Measurements from ENCODE around the gene EEF2K.

Gene EEF2K

GRCh38 chr16:22232277-22233036 lies 26.4 kb downstream of the EEF2K start:
- no peaks in the 10 kb centered on the region for H3K4me1 ChIP-seq (ENCODE audit: control insufficient read depth, low read length)
- no peak for TF ChIP-seq EZH2phosphoT487 (IDR thresholded peaks at IDR 0.05; ENCODE audit: borderline replicate concordance, low read length)
- TF ChIP-seq CTCF (IDR thresholded peaks at IDR 0.05; ENCODE audit: low read depth, low read length, poor library complexity, severe bottlenecking): no peak
- no peak overlapping the region for H3K4me3 ChIP-seq (ENCODE audit: low read length)
- no peaks in the 10 kb centered on the region for H3K27me3 ChIP-seq (ENCODE audit: control insufficient read depth, low read length)
- H3F3A ChIP-seq (ENCODE audit: control insufficient read depth, insufficient read depth): no peaks in the 10 kb centered on the region
- no peaks in the 10 kb centered on the region for H4K20me1 ChIP-seq (ENCODE audit: control insufficient read depth, insufficient read depth, low read depth, low read length)
- H3K36me3 ChIP-seq (ENCODE audit: control insufficient read depth, low read length): peaks cover 2% of the 10 kb centered on the region; the same call in 1 of the 2 replicates
- H3K9me3 ChIP-seq (ENCODE audit: control insufficient read depth, insufficient read depth, low read length): no peaks in the 10 kb centered on the region
- no peak overlapping the region for H3K4me2 ChIP-seq (ENCODE audit: low read length)
- H3K79me2 ChIP-seq (ENCODE audit: control insufficient read depth, low read length): no peaks in the 10 kb centered on the region
- no peak overlapping the region for H3K27ac ChIP-seq (ENCODE audit: low read depth, low read length)
- no peaks in the 10 kb centered on the region for H3K9me2 ChIP-seq (replicated peaks; ENCODE audit: control insufficient read depth, low read length)

- no peaks in the 10 kb centered on the region for H3K9me2 ChIP-seq (replicated peaks; ENCODE audit: control insufficient read depth, low read length)
- no peaks in the 10 kb centered on the region for H3F3A ChIP-seq (ENCODE audit: control insufficient read depth, insufficient read depth)
- no peaks in the 10 kb centered on the region for H3K9me3 ChIP-seq (ENCODE audit: control insufficient read depth, insufficient read depth, low read length)
- H4K20me1 ChIP-seq (ENCODE audit: control insufficient read depth, insufficient read depth, low read depth, low read length): no peaks in the 10 kb centered on the region
- H3K4me1 ChIP-seq (ENCODE audit: control insufficient read depth, low read length): no peaks in the 10 kb centered on the region
- no peak overlapping the region for H3K4me3 ChIP-seq (ENCODE audit: low read length)
- no peaks in the 10 kb centered on the region for H3K27me3 ChIP-seq (ENCODE audit: control insufficient read depth, low read length)
- H3K27ac ChIP-seq (ENCODE audit: low read depth, low read length): no peak overlapping the region
- TF ChIP-seq EZH2phosphoT487 (IDR thresholded peaks at IDR 0.05; ENCODE audit: borderline replicate concordance, low read length) (no peak), CTCF (IDR thresholded peaks at IDR 0.05; ENCODE audit: low read depth, low read length, poor library complexity, severe bottlenecking) (no peak)
- peaks cover 2% of the 10 kb centered on the region; the same call in 1 of the 2 replicates for H3K36me3 ChIP-seq (ENCODE audit: control insufficient read depth, low read length)
- no peak overlapping the region for H3K4me2 ChIP-seq (ENCODE audit: low read length)
- no peaks in the 10 kb centered on the region for H3K79me2 ChIP-seq (ENCODE audit: control insufficient read depth, low read length)
These were observed 26.9 kb downstream of the EEF2K start for GRCh38 chr16:22233037-22233372.

- Histone ChIP-seq H3K79me2 (ENCODE audit: control insufficient read depth, low read length) (no peaks in the 10 kb centered on the region), H3K27ac (ENCODE audit: low read depth, low read length) (no peak overlapping the region), H3K9me3 (ENCODE audit: control insufficient read depth, insufficient read depth, low read length) (no peaks in the 10 kb centered on the region), H3K4me3 (ENCODE audit: low read length) (no peak overlapping the region), H3K9me2 (replicated peaks; ENCODE audit: control insufficient read depth, low read length) (no peaks in the 10 kb centered on the region), H3K36me3 (ENCODE audit: control insufficient read depth, low read length) (no peaks in the 10 kb centered on the region; the same call in 1 of the 2 replicates), H3K4me2 (ENCODE audit: low read length) (no peak overlapping the region), H3F3A (ENCODE audit: control insufficient read depth, insufficient read depth) (no peaks in the 10 kb centered on the region; the same call in 1 of the 2 replicates), H3K4me1 (ENCODE audit: control insufficient read depth, low read length) (peaks cover 13% of the 10 kb centered on the region), H3K27me3 (ENCODE audit: control insufficient read depth, low read length) (no peaks in the 10 kb centered on the region), H4K20me1 (ENCODE audit: control insufficient read depth, insufficient read depth, low read depth, low read length) (peaks cover 4% of the 10 kb centered on the region; the same call in 1 of the 2 replicates)
- no peak for TF ChIP-seq CTCF (IDR thresholded peaks at IDR 0.05; ENCODE audit: low read depth, low read length, poor library complexity, severe bottlenecking)
- TF ChIP-seq EZH2phosphoT487 (IDR thresholded peaks at IDR 0.05; ENCODE audit: borderline replicate concordance, low read length): no peak
These were observed 30.0 kb downstream of the EEF2K start for GRCh38 chr16:22235839-22236745.

All from DOHH2 (cell line).